Heart right ventricle (tissue), 16 donors: Measurements from ENCODE around the gene HDAC2. TPM values are rescaled to one million over a fixed set of nuclear protein-coding genes. Genes with fewer than 3 reads are reported as not detected.

ENCODE experiments used
- ATAC-seq, 8 donors: fragments of 200-7000 bp; cut with Tn5 transposase; one replicate each; pipeline ENCODE4 v1.9.1; 2020; ENCODE audit warnings: mild to moderate bottlenecking in 8 of 8, moderate library complexity in 8 of 8, moderate number of reproducible peaks in 1 of 8
- DNase-seq, 2 donors: peaks; one replicate each; pipeline ENCODE4 v3.0.0-alpha.2; 2020
- H3K27ac ChIP-seq, 10 donors: fragments of 200-600 bp; sonication (generic) in 2 of 10; one replicate each; pipeline versions ENCODE4 v1.5.0 to v1.8.0; 2020 to 2022; ENCODE audit warnings: mild to moderate bottlenecking in 3 of 10
- H3K27me3 ChIP-seq, 7 donors: fragments of 200-600 bp; one replicate each; pipeline ENCODE4 v1.8.0; 2021 to 2022; ENCODE audit warnings: mild to moderate bottlenecking in 2 of 7
- H3K36me3 ChIP-seq, 9 donors: fragments of 200-600 bp; sonication (generic) in 1 of 9; one replicate each; pipeline versions ENCODE4 v1.5.0 to v1.8.0; 2020 to 2022; ENCODE audit warnings: mild to moderate bottlenecking in 2 of 9
- H3K4me1 ChIP-seq, 9 donors: fragments of 200-600 bp; sonication (generic) in 1 of 9; one replicate each; pipeline versions ENCODE4 v1.5.0 to v1.8.0; 2020 to 2022; ENCODE audit warnings: mild to moderate bottlenecking in 4 of 9
- H3K4me3 ChIP-seq, 10 donors: fragments of 200-600 bp; sonication (generic) in 2 of 10; one replicate each; pipeline versions ENCODE4 v1.5.0 to v1.8.0; 2020 to 2022; ENCODE audit warnings: mild to moderate bottlenecking in 7 of 10, moderate library complexity in 2 of 10
- H3K9me3 ChIP-seq, 11 donors: fragments of 200-600 bp in 10 of 11; sonication (generic) in 2 of 11; one replicate each; pipeline versions ENCODE4 v1.5.0 to v1.8.0; 2013 to 2022; ENCODE audit warnings: mild to moderate bottlenecking in 2 of 11, control low read depth in 1 of 11, moderate library complexity in 1 of 11
- WGBS, 2 donors: extraction: QIAGEN DNeasy Blood & Tissue Kit; methylation state at CpG; one replicate each; pipeline ENCODE4 v1.1.7; 2013; ENCODE audit warnings: inconsistent platforms in 1 of 2; 5-methylcytosine and 5-hydroxymethylcytosine counted together
- intact Hi-C, 10 donors: fragments of 100-400 bp; cut with DNase I; formaldehyde crosslinking; loops; one replicate each; pipeline versions ENCODE4 v1.11.1 to v1.14.2; 2022
- polyA plus RNA-seq, 2 donors: library from polyadenylated mRNA; stranded (reverse); fragments of 200-250 nt; gene quantifications; one replicate each; pipeline ENCODE4 v1.2.3, GENCODE V29; 2013
- total RNA-seq, 10 donors: library from RNA; stranded (reverse); fragmentation: NEBNext Ultra II Directional in 3 of 10; extraction: Animal tissue kit (Norgen Biotek cat#: 25700) in 3 of 10; gene quantifications; one replicate each; pipeline versions ENCODE4 v1.2.1 to v1.2.4, GENCODE V29; 2021 to 2023
- TF ChIP-seq, protein P1 (sequence below), 9 donors: fragments of 200-600 bp; sonication (generic) in 2 of 9; IDR thresholded peaks; one replicate each; pipeline versions ENCODE4 v1.5.0 to v1.8.0; 2021 to 2022; ENCODE audit warnings: antibody characterized with exemption in 9 of 9, mild to moderate bottlenecking in 5 of 9, moderate library complexity in 1 of 9
- donor health status: Arrhythmogenic right ventricular cardiomyopathy.
- donor health status: ischemic (EF 13 %, LVEDD 7.1; RV severe dilation, severe dysfunction).
- donor health status: healthy with polysubstance abuse.
- donor health status: DM: no; HTN: yes; CAD: no.
- donor health status: DM: no; HTN: no; CAD: no.
- donor health status: ischemic (EF 25% LVEDD 6.9; RV normal size, moderate dysfunction).
- donor health status: ischemic (EF 25% LVEDD 5.7; RV mildly dilated, moderate dysfunction).
- donor health status: healthy.
- donor health status: DM: yes; HTN: yes; CAD: no.
- donor health status: Ischemic cardiomyopathy.
- donor health status: ischemic (EF 35%, LVEDD 5.7; RV mildly dilated, moderate dysfunction).
- donor health status: nonischemic (EF 11% LVEDD 7.7; RV severe dilation, severe dysfunction).
- donor health status: DM: yes; HTN: yes; CAD: no.
- donor health status: PGD.
- donor health status: ischemic (EF 29% LVEDD 5.4; RV normal size, mild dysfunction).
- donor health status: nonischemic (EF 23%, LVEDD 6.1; RV moderate dilation, normal function).

HDAC2 gene
- total and polyA plus RNA-seq, 12 donors = 23.2 to 60.2 (median 46.2) TPM

DNA sequence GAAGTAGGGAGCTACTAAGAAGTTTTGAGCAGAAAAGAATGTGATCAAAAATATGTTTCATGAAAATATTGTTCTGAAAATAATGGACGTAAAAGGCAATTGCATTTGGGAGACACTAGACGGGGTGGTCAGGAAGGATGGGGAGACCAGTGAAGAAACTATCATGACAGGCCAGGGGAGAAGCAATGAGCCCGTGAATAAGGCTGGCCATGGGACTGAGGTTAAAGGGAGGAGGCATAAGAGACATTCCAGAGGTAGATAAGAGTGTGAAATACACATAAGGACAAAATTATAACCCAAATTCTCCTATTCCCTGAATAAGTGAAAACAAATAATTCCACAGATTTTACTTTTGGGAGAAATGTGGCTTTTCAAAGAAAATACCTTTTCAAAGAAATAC lies 62.1 kb downstream of the HDAC2 start:
- H3K27ac ChIP-seq = peak overlapping the region in 1 of 10 donors; percentile 6
- 59 to 65% methylated on average over 3 of the region's 3 CpGs for WGBS, 2 donors
- no peaks in the 10 kb centered on the region for H3K36me3 ChIP-seq
- no peaks in the 10 kb centered on the region for H3K27me3 ChIP-seq
- ATAC-seq = no peak
- DNase-seq = no peak
- peaks cover 0 to 23% (median 8%) of the 10 kb centered on the region in 9 donors for H3K4me1 ChIP-seq
- TF ChIP-seq, protein P1, sequence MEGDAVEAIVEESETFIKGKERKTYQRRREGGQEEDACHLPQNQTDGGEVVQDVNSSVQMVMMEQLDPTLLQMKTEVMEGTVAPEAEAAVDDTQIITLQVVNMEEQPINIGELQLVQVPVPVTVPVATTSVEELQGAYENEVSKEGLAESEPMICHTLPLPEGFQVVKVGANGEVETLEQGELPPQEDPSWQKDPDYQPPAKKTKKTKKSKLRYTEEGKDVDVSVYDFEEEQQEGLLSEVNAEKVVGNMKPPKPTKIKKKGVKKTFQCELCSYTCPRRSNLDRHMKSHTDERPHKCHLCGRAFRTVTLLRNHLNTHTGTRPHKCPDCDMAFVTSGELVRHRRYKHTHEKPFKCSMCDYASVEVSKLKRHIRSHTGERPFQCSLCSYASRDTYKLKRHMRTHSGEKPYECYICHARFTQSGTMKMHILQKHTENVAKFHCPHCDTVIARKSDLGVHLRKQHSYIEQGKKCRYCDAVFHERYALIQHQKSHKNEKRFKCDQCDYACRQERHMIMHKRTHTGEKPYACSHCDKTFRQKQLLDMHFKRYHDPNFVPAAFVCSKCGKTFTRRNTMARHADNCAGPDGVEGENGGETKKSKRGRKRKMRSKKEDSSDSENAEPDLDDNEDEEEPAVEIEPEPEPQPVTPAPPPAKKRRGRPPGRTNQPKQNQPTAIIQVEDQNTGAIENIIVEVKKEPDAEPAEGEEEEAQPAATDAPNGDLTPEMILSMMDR (IDR thresholded peaks at IDR 0.05) = no peak
- no peak overlapping the region for H3K4me3 ChIP-seq
- peaks cover 0 to 4% (median 0%) of the 10 kb centered on the region in 11 donors for H3K9me3 ChIP-seq
- intact Hi-C loops = loop anchor here in 8 of 10 donors (1.0 to 10.0 kb wide), 9 partner anchors 46 to 1584 kb away; partner anchors contain the start of gene MARCKS (in 1 of the 8)

DNA sequence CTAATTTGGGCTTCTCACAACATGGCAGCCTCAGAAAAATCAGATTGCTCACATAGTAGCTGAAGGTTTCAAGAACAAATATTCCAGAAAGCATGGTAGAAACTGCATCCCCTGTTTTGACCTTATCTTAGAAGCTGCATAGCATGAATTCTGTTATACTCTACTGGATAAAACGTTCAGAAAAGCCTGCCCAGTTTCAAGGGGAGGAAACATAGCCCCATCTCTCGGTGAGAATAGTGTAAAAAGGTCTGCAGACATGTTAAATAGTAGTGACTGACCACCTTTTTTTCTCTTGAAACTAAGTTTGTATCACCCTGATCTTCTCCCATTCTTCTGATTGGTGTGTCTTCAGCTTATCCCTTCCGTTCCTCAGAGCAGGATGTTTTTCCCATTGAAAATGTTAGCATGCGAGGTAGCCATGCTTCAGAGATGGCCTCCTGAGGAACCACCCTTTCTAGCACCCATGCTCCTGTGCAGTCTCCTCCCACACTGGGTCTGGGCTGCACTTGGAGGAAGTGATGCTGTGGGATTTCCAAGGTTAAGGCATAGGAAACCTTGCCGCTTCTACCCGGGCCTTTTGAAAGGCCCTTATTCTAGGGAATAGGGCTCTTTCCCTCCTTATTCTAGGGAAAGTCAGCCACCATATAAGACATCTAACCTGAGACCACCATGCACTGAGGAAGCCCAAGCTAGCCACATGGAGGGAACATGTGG lies 63.7 kb downstream of the HDAC2 start:
- H3K27me3 ChIP-seq = no peaks in the 10 kb centered on the region
- peak overlapping the region in 1 of 10 donors; percentile 21 for H3K27ac ChIP-seq
- TF ChIP-seq, protein P1 (IDR thresholded peaks at IDR 0.05) = peak in 2 of 9 donors; percentile 7 to 16
- DNase-seq (no peak), ATAC-seq (peak in 1 of 8 donors; percentile 22)
- intact Hi-C loops = loop anchor here in 8 of 10 donors (5.0 to 10.0 kb wide), 8 partner anchors 45 to 1582 kb away; partner anchors contain the start of gene MARCKS (in 1 of the 8)
- H3K9me3 ChIP-seq = no peaks in the 10 kb centered on the region
- no peak overlapping the region for H3K4me3 ChIP-seq
- no peaks in the 10 kb centered on the region for H3K36me3 ChIP-seq
- 69 to 74% methylated on average over 6 of the region's 6 CpGs for WGBS, 2 donors
- H3K4me1 ChIP-seq = peaks cover 0 to 30% (median 10%) of the 10 kb centered on the region in 9 donors

DNA sequence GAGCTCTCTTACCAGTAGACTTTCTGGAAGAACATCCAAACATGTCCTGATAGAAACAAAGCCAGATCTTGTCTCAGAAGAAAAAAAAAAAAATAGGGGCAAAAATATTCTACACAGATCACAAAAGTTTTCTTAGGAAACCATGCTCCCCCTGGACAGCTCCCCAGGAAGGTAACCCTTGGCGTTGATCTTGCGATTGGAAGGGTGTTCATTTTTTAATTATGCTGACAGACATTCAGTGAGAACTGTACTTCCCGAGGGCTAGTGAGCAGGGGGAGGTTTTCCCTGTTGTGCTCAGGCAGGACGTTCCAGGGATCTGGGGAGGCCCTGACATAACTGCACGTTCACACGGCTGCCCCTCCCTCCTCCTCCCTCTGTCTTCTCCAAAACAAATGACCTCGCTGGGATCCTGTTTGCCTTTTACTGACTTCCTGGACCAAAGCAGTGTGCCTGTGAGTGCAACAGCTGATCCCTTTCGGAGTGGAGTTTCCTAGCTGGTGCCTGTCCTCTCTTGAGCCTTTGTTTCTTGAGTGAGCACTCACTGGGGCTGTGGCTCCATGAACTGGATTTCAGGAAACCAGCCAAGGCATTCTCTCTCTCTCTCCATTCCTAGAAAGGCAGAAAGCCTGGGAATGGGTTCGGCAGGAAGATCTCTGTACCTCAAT lies 67.2 kb downstream of the HDAC2 start:
- WGBS, 2 donors = 23 to 39% methylated on average over 9 of the region's 9 CpGs
- H3K27me3 ChIP-seq = no peaks in the 10 kb centered on the region
- H3K9me3 ChIP-seq = no peaks in the 10 kb centered on the region
- peak overlapping the region in 8 of 10 donors; percentile 6 to 40 (median 20) for H3K4me3 ChIP-seq
- DNase-seq (peak; percentile 40 to 57), ATAC-seq (peak; percentile 85 to 95 (median 89))
- H3K4me1 ChIP-seq = peaks cover 0 to 30% (median 10%) of the 10 kb centered on the region in 9 donors
- peak overlapping the region; percentile 34 to 86 (median 72) for H3K27ac ChIP-seq
- TF ChIP-seq, protein P1 (IDR thresholded peaks at IDR 0.05) = no peak
- no peaks in the 10 kb centered on the region for H3K36me3 ChIP-seq
- intact Hi-C loops = loop anchor here in 6 of 10 donors (10.0 kb wide), 5 partner anchors 599 to 1579 kb away; no protein-coding TSS in a partner anchor

DNA sequence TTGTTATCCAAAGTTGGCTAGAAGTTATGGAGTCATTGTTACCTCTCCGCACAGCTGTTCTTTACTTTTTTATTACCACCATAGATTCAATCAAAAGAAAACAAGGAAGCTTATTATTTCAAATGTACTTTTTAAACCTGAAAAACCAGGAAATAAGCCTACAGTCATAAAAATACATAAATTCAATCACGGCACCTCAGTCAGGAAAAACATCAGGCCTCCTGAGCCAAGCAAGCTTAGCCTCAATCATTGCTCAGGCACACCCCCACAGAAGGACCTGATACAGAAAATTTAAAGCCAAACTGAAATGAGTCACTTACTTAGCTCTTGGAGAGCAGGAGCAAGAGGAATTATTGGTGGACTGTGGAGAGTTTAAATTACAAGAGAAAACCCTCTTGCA lies 69.5 kb downstream of the HDAC2 start:
- Histone ChIP-seq H3K4me3 (no peak overlapping the region), H3K27ac (peak overlapping the region in 1 of 10 donors; percentile 35), H3K36me3 (no peaks in the 10 kb centered on the region), H3K9me3 (no peaks in the 10 kb centered on the region), H3K27me3 (no peaks in the 10 kb centered on the region), H3K4me1 (peaks cover 0 to 29% (median 10%) of the 10 kb centered on the region in 9 donors)
- intact Hi-C loops = loop anchor here in 6 of 10 donors (10.0 kb wide), 5 partner anchors 597 to 1577 kb away; no protein-coding TSS in a partner anchor
- no peak for DNase-seq
- 83 to 87% methylated on average over 2 of the region's 2 CpGs for WGBS, 2 donors
- ATAC-seq = no peak
- TF ChIP-seq, protein P1 (IDR thresholded peaks at IDR 0.05) = no peak
